Parathyroid adenoma (tissue), 2 donors: ENCODE data around the gene CKM.

ENCODE experiments used
- H2AFZ ChIP-seq: fragments of 300-600 bp; sonication (generic); one replicate; pipeline ENCODE4 v1.7.0; 2017; ENCODE audit warnings: antibody characterized with exemption, mild to moderate bottlenecking
- H3K27ac ChIP-seq: fragments of 300-600 bp; sonication (generic); one replicate; pipeline ENCODE4 v1.7.0; 2017
- H3K27me3 ChIP-seq: fragments of 300-600 bp; sonication (generic); one replicate; pipeline ENCODE4 v1.7.0; 2017; ENCODE audit warnings: low read length; ENCODE audit not compliant: control insufficient read depth, insufficient read depth
- H3K36me3 ChIP-seq: fragments of 300-600 bp; sonication (generic); one replicate; pipeline ENCODE4 v1.7.0; 2017; ENCODE audit warnings: low read length; ENCODE audit not compliant: control insufficient read depth, insufficient read depth
- H3K4me1 ChIP-seq: fragments of 300-600 bp; sonication (generic); one replicate; pipeline ENCODE4 v1.7.0; 2017; ENCODE audit warnings: control low read depth
- H3K4me2 ChIP-seq: fragments of 300-600 bp; sonication (generic); one replicate; pipeline ENCODE4 v1.7.0; 2017; ENCODE audit warnings: low read length
- H3K4me3 ChIP-seq: fragments of 300-600 bp; sonication (generic); one replicate; pipeline ENCODE4 v1.7.0; 2017; ENCODE audit warnings: low read depth, low read length
- H3K79me2 ChIP-seq: fragments of 300-600 bp; sonication (generic); one replicate; pipeline ENCODE4 v1.7.0; 2017; ENCODE audit warnings: control low read depth
- H3K9ac ChIP-seq: fragments of 300-600 bp; sonication (generic); one replicate; pipeline ENCODE4 v1.7.0; 2017; ENCODE audit warnings: mild to moderate bottlenecking
- H3K9me3 ChIP-seq: fragments of 300-600 bp; sonication (generic); one replicate; pipeline ENCODE4 v1.7.0; 2017; ENCODE audit warnings: low read length; ENCODE audit not compliant: control insufficient read depth
- CTCF ChIP-seq: fragments of 300-600 bp; sonication (generic); IDR thresholded peaks from one replicate; pipeline ENCODE4 v1.7.0; 2017; ENCODE audit warnings: antibody characterized with exemption, mild to moderate bottlenecking
- donor health status: primary hyperparathyroidism.

CKM gene

GRCh38 chr19:45342911-45343310, 20.2 kb upstream of the CKM start:
- H3K4me3 ChIP-seq = no peak overlapping the region
- no peak overlapping the region for H3K9ac ChIP-seq
- no peak overlapping the region for H2AFZ ChIP-seq
- H3K27me3 ChIP-seq = no peaks in the 10 kb centered on the region
- no peak overlapping the region for H3K27ac ChIP-seq
- H3K36me3 ChIP-seq = no peaks in the 10 kb centered on the region
- H3K4me1 ChIP-seq = no peaks in the 10 kb centered on the region
- H3K79me2 ChIP-seq = no peaks in the 10 kb centered on the region
- H3K9me3 ChIP-seq = no peaks in the 10 kb centered on the region
- no peak for TF ChIP-seq CTCF
- H3K4me2 ChIP-seq = no peak overlapping the region

- Histone ChIP-seq H3K4me1 (no peaks in the 10 kb centered on the region), H2AFZ (peak overlapping the region; percentile 87), H3K4me2 (peak overlapping the region; percentile 69), H3K36me3 (no peaks in the 10 kb centered on the region), H3K4me3 (peak overlapping the region; percentile 69), H3K9ac (no peak overlapping the region), H3K9me3 (no peaks in the 10 kb centered on the region), H3K27me3 (no peaks in the 10 kb centered on the region), H3K79me2 (no peaks in the 10 kb centered on the region), H3K27ac (no peak overlapping the region)
- TF ChIP-seq CTCF = no peak
Measured at GRCh38 chr19:45340899-45341453, 18.3 kb upstream of the CKM start.

- Histone ChIP-seq H3K9ac (no peak within 1 kb of the TSS), H3K36me3 (no peaks in the 10 kb centered on the region), H2AFZ (peak within 1 kb of the TSS; percentile 87), H3K27me3 (no peaks in the 10 kb centered on the region), H3K79me2 (no peaks in the 10 kb centered on the region), H3K4me2 (peak within 1 kb of the TSS; percentile 69), H3K9me3 (no peaks in the 10 kb centered on the region), H3K27ac (no peak within 1 kb of the TSS), H3K4me1 (no peaks in the 10 kb centered on the region), H3K4me3 (peak within 1 kb of the TSS; percentile 69)
- no peak for TF ChIP-seq CTCF
Measured at GRCh38 chr19:45340232-45340898, 17.7 kb upstream of the CKM start, which contains the start of gene KLC3. Gene KLC3 (plus strand): TSS chr19:45340750. CDS start chr19:45345542, 4,792 bp downstream.

- H3K79me2 ChIP-seq = no peaks in the 10 kb centered on the region
- no peaks in the 10 kb centered on the region for H3K27me3 ChIP-seq
- no peak overlapping the region for H2AFZ ChIP-seq
- no peak overlapping the region for H3K4me2 ChIP-seq
- H3K27ac ChIP-seq = no peak overlapping the region
- no peaks in the 10 kb centered on the region for H3K36me3 ChIP-seq
- H3K4me3 ChIP-seq = no peak overlapping the region
- no peaks in the 10 kb centered on the region for H3K9me3 ChIP-seq
- no peak for TF ChIP-seq CTCF
- no peaks in the 10 kb centered on the region for H3K4me1 ChIP-seq
- H3K9ac ChIP-seq = no peak overlapping the region
Measured at GRCh38 chr19:45339629-45340028, 17.0 kb upstream of the CKM start.
